KBM-7 (cell line): ENCODE data around the gene RAP1A.
"Not testable (repeated sequence)": the region's sequence is repeated elsewhere in the genome, so short reads cannot be mapped to it uniquely, and the experiment has no call there.

Experiments used
- DNase-seq: peaks from one replicate; pipeline ENCODE4 v3.0.0-alpha.2; 2015
- in situ Hi-C: fragments of 300-500 bp; cut with MboI; formaldehyde crosslinking; loops from 2 replicates; pipeline ENCODE4 v1.14.3; 2020; ENCODE audit warnings: low sequenced_read_pairs, low pct_unique_long_range_greater_than_20kb, mixed read lengths

Gene RAP1A

GRCh38 chr1:111595807-111596206, 23.8 kb upstream of the RAP1A start:
- no peak for DNase-seq
- in situ Hi-C loops = no loop called here

GRCh38 chr1:111596499-111596898, 23.1 kb upstream of the RAP1A start:
- in situ Hi-C loops = no loop called here
- DNase-seq = no peak

GRCh38 chr1:111597426-111597825, 22.2 kb upstream of the RAP1A start:
- in situ Hi-C loops = no loop called here
- no peak for DNase-seq

- DNase-seq = no peak
- in situ Hi-C loops = no loop called here
These were observed 21.0 kb upstream of the RAP1A start for GRCh38 chr1:111598544-111598943.

GRCh38 chr1:111599781-111600693, 19.6 kb upstream of the RAP1A start:
- no peak for DNase-seq
- in situ Hi-C loops = no loop called here

GRCh38 chr1:111600886-111601386, 18.7 kb upstream of the RAP1A start:
- DNase-seq = no peak
- in situ Hi-C loops = no loop called here

- no peak for DNase-seq
- in situ Hi-C loops = no loop called here
These were observed 17.3 kb upstream of the RAP1A start for GRCh38 chr1:111602302-111602701.

GRCh38 chr1:111602974-111603373, 16.6 kb upstream of the RAP1A start:
- in situ Hi-C loops = no loop called here
- DNase-seq = no peak

- DNase-seq = no peak
- in situ Hi-C loops = no loop called here
These were observed 15.6 kb upstream of the RAP1A start for GRCh38 chr1:111603979-111604378.

GRCh38 chr1:111604931-111605330, 14.7 kb upstream of the RAP1A start:
- DNase-seq = no peak
- in situ Hi-C loops = no loop called here

GRCh38 chr1:111605576-111605975, 14.0 kb upstream of the RAP1A start:
- DNase-seq = no peak
- in situ Hi-C loops = no loop called here

- in situ Hi-C loops, DNase-seq: not testable (repeated sequence)
These were observed 13.0 kb upstream of the RAP1A start for GRCh38 chr1:111606457-111607215.

- DNase-seq, in situ Hi-C loops: not testable (repeated sequence)
These were observed 11.1 kb upstream of the RAP1A start for GRCh38 chr1:111608528-111608927.

GRCh38 chr1:111611986-111612385, 7.6 kb upstream of the RAP1A start:
- DNase-seq = no peak
- in situ Hi-C loops = no loop called here

- peak; percentile 91 for DNase-seq
- in situ Hi-C loops = no loop called here
These were observed 3.5 kb upstream of the RAP1A start for GRCh38 chr1:111615870-111616715.

GRCh38 chr1:111618081-111618480, 1.5 kb upstream of the RAP1A start:
- no peak for DNase-seq
- in situ Hi-C loops = no loop called here

- in situ Hi-C loops = no loop called here
- no peak for DNase-seq
These were observed 491 bp upstream of the RAP1A start for GRCh38 chr1:111618961-111619634.

GRCh38 chr1:111620441-111620971, 917 bp downstream of the RAP1A start:
- in situ Hi-C loops = no loop called here
- DNase-seq = peak; percentile 60
